Measurements from ENCODE around the gene CYP3A7. TPM values are rescaled to one million over a fixed set of nuclear protein-coding genes. Genes with fewer than 3 reads are reported as not detected.

Gene CYP3A7
- total and polyA plus RNA-seq, 2 of the 4 experiments (the other 2 are of a cell fraction): not detected

- DNase-seq (peak; percentile 42), ATAC-seq (ENCODE audit: low read depth) (peak; percentile 72)
- BruUV-seq (replicated peaks): no TSS peak
- Histone ChIP-seq H3K27ac (ENCODE audit: insufficient read depth, low read length) (no peak overlapping the region), H3K9me3 (ENCODE audit: control insufficient read depth, insufficient read depth, low read length) (no peaks in the 10 kb centered on the region), H3K23ac (ENCODE audit: low read depth, low read length) (no peak overlapping the region), H3K9me1 (ENCODE audit: insufficient read depth, low read length) (no peaks in the 10 kb centered on the region), H4K5ac (ENCODE audit: low read depth, low read length) (no peak overlapping the region), H2BK120ac (ENCODE audit: low read depth, low read length) (no peak overlapping the region), H2BK20ac (ENCODE audit: low read depth, low read length) (no peak overlapping the region), H2AFZ (replicated peaks; ENCODE audit: low read length, poor library complexity) (no peak overlapping the region), H3K4me2 (ENCODE audit: low read depth, low read length) (no peak overlapping the region), H3K27me3 (ENCODE audit: control insufficient read depth, insufficient read depth, low read length) (peaks cover 3% of the 10 kb centered on the region; the same call in 1 of the 2 replicates), H3K18ac (ENCODE audit: low read depth, low read length) (no peak overlapping the region), H4K8ac (ENCODE audit: low read depth in 2 of 2, low read length in 2 of 2) (no peak overlapping the region), H4K91ac (ENCODE audit: insufficient read depth, low read depth, low read length) (no peak overlapping the region), H2AK9ac (replicated peaks; ENCODE audit: low read depth, low read length, poor library complexity) (no peak overlapping the region), H2BK15ac (ENCODE audit: low read depth, low read length) (no peak overlapping the region), H2AK5ac (ENCODE audit: low read depth, low read length) (no peak overlapping the region), H3K36me3 (ENCODE audit: control insufficient read depth, insufficient read depth, low read length) (no peaks in the 10 kb centered on the region), H3K4me1 (ENCODE audit: control insufficient read depth, insufficient read depth, low read length) (0 out of 2 replicates have a peak, but pooled peaks cover 2% of the 10 kb centered on the region), H3K4me3 (ENCODE audit: insufficient read depth, low read depth, low read length) (no peak overlapping the region), H3K4ac (ENCODE audit: low read depth, low read length) (no peak overlapping the region), H3K9ac (ENCODE audit: low read depth, low read length) (no peak overlapping the region), H3K14ac (replicated peaks; ENCODE audit: low read depth, low read length) (no peak overlapping the region), H3K79me1 (ENCODE audit: low read depth in 1 of 2, low read length in 2 of 2) (no peaks in the 10 kb centered on the region), H4K20me1 (ENCODE audit: insufficient read depth, low read length) (no peaks in the 10 kb centered on the region), H3K56ac (ENCODE audit: extremely low read depth, insufficient read depth, low read length) (no peak overlapping the region), H2BK5ac (ENCODE audit: low read depth, low read length, poor library complexity, severe bottlenecking) (no peak overlapping the region)
- WGBS, 2 experiments (ENCODE audit: extremely low coverage in 2 of 2, insufficient read length in 1 of 2): 48% methylated on average over 3 of the region's 5 CpGs; no CpG with 5 or more reads in 1 of the 2 experiments
- intact Hi-C loops (cut with micrococcal nuclease) (no loop called here), in situ Hi-C loops (cut with MboI; ENCODE audit: low sequenced_read_pairs) (no loop called here), dilution Hi-C loops (cut with HindIII; ENCODE audit: low sequenced_read_pairs, unreplicated experiment) (no loop called here)
- ChIA-PET POLR2A (ENCODE audit: unreplicated experiment) (no interaction called here), CTCF (no interaction called here)
- TF ChIP-seq SMC3 (IDR thresholded peaks at IDR 0.05; ENCODE audit: low read depth, low read length): no peak
- TF ChIP-seq BHLHE40 (IDR thresholded peaks at IDR 0.05; ENCODE audit: low read depth, low read length): no peak
- no peak for TF ChIP-seq MXI1 (IDR thresholded peaks at IDR 0.05; ENCODE audit: borderline replicate concordance, low read depth, low read length)
- TF ChIP-seq FOS (IDR thresholded peaks at IDR 0.05; ENCODE audit: low read depth, low read length): no peak
- no peak for TF ChIP-seq ELK1 (IDR thresholded peaks at IDR 0.05; ENCODE audit: borderline replicate concordance, low read depth, low read length)
- TF ChIP-seq NFE2L2 (IDR thresholded peaks at IDR 0.05; ENCODE audit: low read depth, low read length): no peak
- TF ChIP-seq RAD21 (IDR thresholded peaks at IDR 0.05; ENCODE audit: low read length): no peak
- no peak for TF ChIP-seq CTCF (conservative IDR thresholded peaks at IDR 0.05; ENCODE audit: low read depth, low read length)
- no peak for TF ChIP-seq MAZ (IDR thresholded peaks at IDR 0.05; ENCODE audit: borderline replicate concordance, low read depth, low read length)
- TF ChIP-seq POLR2A (IDR thresholded peaks at IDR 0.05; ENCODE audit: low read depth, low read length): no peak
- no peak for TF ChIP-seq CHD1 (IDR thresholded peaks at IDR 0.05; ENCODE audit: low read depth, low read length)
- no peak for TF ChIP-seq RFX5 (IDR thresholded peaks at IDR 0.05; ENCODE audit: low read depth, low read length)
- TF ChIP-seq RCOR1 (IDR thresholded peaks at IDR 0.05; ENCODE audit: insufficient replicate concordance, low read length): no peak
- TF ChIP-seq MAFK (IDR thresholded peaks at IDR 0.05; ENCODE audit: low read depth, low read length): no peak
- no peak for TF ChIP-seq CEBPB (IDR thresholded peaks at IDR 0.05; ENCODE audit: low read depth, low read length)
Observed at GRCh38 chr7:99740573-99741440, 5.8 kb upstream of the CYP3A7 start.

All from IMR-90 (cell line).